HG02610 (cell line): ENCODE data around the gene COL8A1.
"Not testable (repeated sequence)": the region's sequence is repeated elsewhere in the genome, so short reads cannot be mapped to it uniquely, and the experiment has no call there.

ENCODE experiments used
- ATAC-seq: cut with Tn5 transposase; IDR thresholded peaks from one replicate; pipeline ENCODE4 v1.9.1; 2021; ENCODE audit warnings: mild to moderate bottlenecking, moderate library complexity; ENCODE audit not compliant: unreplicated experiment

The COL8A1 gene

DNA sequence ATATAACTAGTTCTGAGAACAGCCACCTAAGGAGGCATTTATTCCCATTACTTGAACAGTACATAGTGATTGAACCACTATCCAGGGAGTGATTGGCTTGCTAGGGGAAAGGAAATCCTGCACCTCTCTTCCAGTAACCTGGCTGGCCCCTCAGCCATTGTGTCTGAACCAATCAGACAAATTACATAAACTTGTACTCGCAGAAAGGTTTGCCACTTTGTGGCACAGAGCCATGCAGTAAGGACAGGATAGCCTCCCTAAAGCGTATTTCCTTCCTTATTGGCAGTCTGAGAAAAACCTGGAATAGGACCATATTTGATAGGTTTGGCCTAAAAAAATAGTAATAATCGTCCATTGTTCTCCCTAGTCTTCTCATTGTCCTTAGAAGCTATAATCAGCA, 198.3 kb downstream of the COL8A1 start:
- no peak for ATAC-seq

GRCh38 chr3:99837715-99838114, 199.3 kb downstream of the COL8A1 start:
- ATAC-seq = no peak

GRCh38 chr3:99838755-99839154, 200.4 kb downstream of the COL8A1 start:
- ATAC-seq = no peak

DNA sequence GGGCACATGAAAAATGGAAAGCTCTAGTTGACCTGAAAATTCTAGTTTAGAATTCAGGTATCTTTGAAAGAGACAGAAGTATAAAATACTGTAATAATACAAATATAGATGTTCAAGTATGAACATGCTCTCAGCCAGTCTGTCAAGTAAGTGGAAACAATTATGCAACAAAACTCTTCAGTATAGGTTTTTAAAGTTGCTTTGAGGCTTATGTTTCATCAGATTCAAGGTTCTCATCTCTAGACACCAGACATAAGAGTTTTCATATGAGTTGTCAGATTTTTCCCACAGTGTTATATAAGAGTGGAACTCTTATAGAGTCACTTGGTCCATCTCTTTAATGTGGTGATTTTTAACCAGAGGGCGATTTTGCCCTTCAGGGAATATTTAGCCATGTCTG, 201.2 kb downstream of the COL8A1 start:
- peak; percentile 40 for ATAC-seq

DNA sequence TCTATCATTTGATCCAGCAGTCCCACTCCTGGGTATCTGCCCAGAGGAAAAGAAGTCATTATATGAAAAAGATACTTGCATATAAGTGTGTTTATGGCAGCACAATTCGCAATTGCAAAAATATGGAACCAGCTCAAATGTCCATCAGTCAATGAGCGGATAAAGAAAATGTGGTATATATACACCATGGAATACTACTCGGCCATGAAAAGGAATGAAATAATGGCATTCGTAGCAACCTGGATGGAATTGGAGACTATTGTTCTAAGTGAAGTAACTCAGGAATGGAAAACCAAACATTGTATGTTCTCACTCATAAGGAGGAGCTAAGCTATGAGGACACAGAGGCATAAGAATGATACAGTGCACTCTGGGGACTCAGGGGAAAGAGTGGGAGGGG, 203.6 kb downstream of the COL8A1 start:
- not testable (repeated sequence) for ATAC-seq

DNA sequence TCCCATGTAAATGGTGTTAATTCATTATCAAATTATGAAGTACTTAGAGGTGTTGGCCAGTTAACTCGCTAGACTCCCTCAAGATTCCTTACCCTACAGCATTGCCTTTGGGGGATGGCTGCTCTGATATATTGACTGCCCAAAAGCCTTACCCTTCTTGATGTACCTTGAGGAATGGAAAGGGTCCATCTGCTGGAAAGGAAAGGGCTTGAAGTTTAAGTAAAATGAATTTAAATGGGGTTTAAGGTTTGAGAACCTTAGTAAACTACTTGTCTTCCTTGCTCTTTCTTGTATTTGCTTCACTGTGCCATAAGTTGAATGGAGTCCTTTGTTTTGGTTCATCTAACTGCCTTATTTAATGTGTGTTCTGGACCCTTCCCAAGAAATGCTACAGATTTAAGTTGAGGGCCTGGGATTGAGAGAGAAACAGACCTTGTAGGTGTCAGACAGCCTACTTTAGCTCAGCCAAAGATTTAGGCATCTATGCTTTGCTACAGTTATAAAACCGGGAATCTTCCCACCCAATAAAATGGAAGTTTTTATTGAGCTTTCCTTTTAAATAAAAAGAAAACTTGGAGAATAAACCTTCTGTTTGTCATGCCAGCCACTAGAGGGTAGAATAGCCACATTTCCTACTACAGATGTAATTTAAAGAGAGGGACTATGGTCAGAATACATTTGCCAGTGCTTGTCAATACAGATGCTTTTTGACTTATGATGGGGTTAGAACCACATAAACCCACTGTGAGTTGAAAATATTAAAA, 204.6 kb downstream of the COL8A1 start:
- peak; percentile 47 for ATAC-seq

DNA sequence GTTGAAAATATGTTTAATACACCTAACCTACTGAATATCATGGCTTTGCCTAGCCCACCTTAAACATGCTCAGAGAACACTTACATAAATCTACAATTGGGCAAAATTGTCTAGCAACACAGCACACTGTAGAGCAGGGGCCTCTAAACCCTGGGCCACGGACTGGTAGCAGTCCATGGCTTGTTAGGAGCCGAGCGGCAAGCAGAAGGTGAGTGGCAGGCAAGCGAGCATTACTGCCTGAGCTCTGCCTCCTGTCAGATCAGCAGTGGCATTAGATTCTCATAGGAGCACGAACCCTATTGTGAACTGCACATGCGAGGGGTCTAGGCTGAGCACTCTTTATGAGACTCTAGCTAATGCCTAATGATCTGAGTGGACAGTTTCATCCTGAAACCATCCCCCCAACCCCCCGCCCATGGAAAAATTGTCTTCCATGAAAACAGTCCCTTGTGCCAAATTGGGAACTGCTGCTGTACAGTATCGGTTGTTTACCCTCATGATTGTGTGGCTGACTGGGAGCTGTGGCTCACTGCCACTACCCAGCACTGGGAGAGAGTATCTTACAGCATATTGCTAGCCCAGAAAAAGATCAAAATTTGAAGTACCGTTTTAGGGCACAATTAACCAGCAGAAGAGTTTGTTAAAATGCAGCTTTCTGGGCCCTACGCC, 205.3 kb downstream of the COL8A1 start:
- no peak for ATAC-seq

GRCh38 chr3:99845331-99845730, 206.9 kb downstream of the COL8A1 start:
- ATAC-seq = no peak

DNA sequence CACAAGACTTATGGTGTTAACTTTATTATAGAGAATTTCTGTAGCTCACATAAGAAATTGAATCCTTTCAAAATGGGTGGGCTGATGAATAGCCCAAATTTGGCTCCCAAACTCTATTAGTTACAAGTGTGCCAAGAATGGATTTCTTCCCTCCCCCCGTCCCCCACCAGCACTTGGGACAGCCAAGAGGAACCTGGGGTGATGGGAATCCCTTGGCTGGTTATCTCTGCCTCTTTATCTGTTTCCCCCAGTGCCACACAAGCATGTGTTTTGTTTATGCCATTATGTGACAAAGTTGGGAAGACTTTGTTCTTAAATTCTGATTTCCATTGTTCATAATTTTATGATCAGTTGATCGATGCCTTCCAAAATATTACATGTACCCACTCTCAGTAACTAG, 207.6 kb downstream of the COL8A1 start:
- no peak for ATAC-seq

- ATAC-seq = no peak
These were observed 208.2 kb downstream of the COL8A1 start for GRCh38 chr3:99846477-99847160.

- no peak for ATAC-seq
These were observed 210.0 kb downstream of the COL8A1 start for GRCh38 chr3:99848433-99848832.
